CD14-positive monocyte (primary cell): ENCODE results near the gene AGFG1. TPM values are rescaled to one million over a fixed set of nuclear protein-coding genes. Genes with fewer than 3 reads are reported as not detected.

Source experiments
- DNase-seq, 3 donors: peaks; one replicate each; pipeline ENCODE4 v3.0.0-alpha.2; 2011 to 2022
- H2AFZ ChIP-seq: 2 replicates; pipeline ENCODE4 v1.6.0; 2012; ENCODE audit warnings: mild to moderate bottlenecking, low read depth, low read length, inconsistent platforms; ENCODE audit not compliant: insufficient read depth, poor library complexity, severe bottlenecking
- H3K27ac ChIP-seq, 2 donors: 1 replicate in 1 of 2; 2 replicates in 1 of 2; pipeline ENCODE4 v1.5.1; 2012 to 2013; ENCODE audit warnings: low read length in 2 of 2, control low read depth in 1 of 2, inconsistent platforms in 1 of 2, low read depth in 1 of 2, mild to moderate bottlenecking in 1 of 2
- H3K27me3 ChIP-seq, 2 donors: one replicate each; pipeline versions ENCODE4 v1.6.0 to v1.6.1; 2011 to 2013; ENCODE audit warnings: low read length in 2 of 2; ENCODE audit not compliant: control insufficient read depth in 2 of 2, insufficient read depth in 2 of 2
- H3K36me3 ChIP-seq, 2 donors: replicated peaks in 1 of 2; 1 replicate in 1 of 2; 2 replicates in 1 of 2; pipeline versions ENCODE4 v1.5.1 to v1.6.1; 2012 to 2013; ENCODE audit warnings: low read length in 2 of 2, control low read depth in 1 of 2, inconsistent platforms in 1 of 2, mild to moderate bottlenecking in 1 of 2; ENCODE audit not compliant: insufficient read depth in 2 of 2, control insufficient read depth in 1 of 2
- H3K4me1 ChIP-seq, 2 donors: 1 replicate in 1 of 2; 2 replicates in 1 of 2; pipeline versions ENCODE4 v1.5.1 to v1.6.1; 2012 to 2013; ENCODE audit warnings: low read length in 2 of 2, control low read depth in 1 of 2, inconsistent platforms in 1 of 2, mild to moderate bottlenecking in 1 of 2, moderate library complexity in 1 of 2; ENCODE audit not compliant: insufficient read depth in 2 of 2, control insufficient read depth in 1 of 2
- H3K4me2 ChIP-seq: replicated peaks from 2 replicates; pipeline ENCODE3; 2012; ENCODE audit warnings: low read length, moderate library complexity, mild to moderate bottlenecking; ENCODE audit not compliant: poor library complexity, severe bottlenecking; ENCODE audit errors: extremely low read depth
- H3K4me3 ChIP-seq, 3 experiments: fragments of 200-600 bp in 1 of 3; sonication (generic) in 1 of 3; replicated peaks in 1 of 3; 1 replicate in 2 of 3; 2 replicates in 1 of 3; pipeline ENCODE4 v1.5.1; 2011 to 2013; ENCODE audit warnings: low read length in 3 of 3, mild to moderate bottlenecking in 3 of 3, control low read depth in 2 of 3, low read depth in 2 of 3, inconsistent platforms in 1 of 3, moderate library complexity in 1 of 3
- H3K79me2 ChIP-seq: 2 replicates; pipeline ENCODE4 v1.6.0; 2012; ENCODE audit warnings: mild to moderate bottlenecking, control low read depth, inconsistent platforms, low read length, moderate library complexity; ENCODE audit not compliant: insufficient read depth
- H3K9ac ChIP-seq: 2 replicates; pipeline ENCODE4 v1.6.0; 2017; ENCODE audit warnings: low read length, mild to moderate bottlenecking; ENCODE audit not compliant: insufficient read depth, poor library complexity, severe bottlenecking
- H3K9me3 ChIP-seq, 2 donors: replicated peaks in 1 of 2; 1 replicate in 1 of 2; 2 replicates in 1 of 2; pipeline versions ENCODE4 v1.5.1 to v1.6.1; 2012 to 2013; ENCODE audit warnings: low read length in 2 of 2, control low read depth in 1 of 2; ENCODE audit not compliant: control insufficient read depth in 1 of 2, insufficient read depth in 1 of 2
- H4K20me1 ChIP-seq: 2 replicates; pipeline ENCODE4 v1.6.0; 2012; ENCODE audit warnings: mild to moderate bottlenecking, low read length, control low read depth, moderate library complexity; ENCODE audit not compliant: insufficient read depth
- H3K27ac Mint-ChIP-seq, 7 donors: one replicate each; pipeline ENCODE4 v1.8.0; 2020; ENCODE audit warnings: mild to moderate bottlenecking in 7 of 7, mixed read lengths in 7 of 7, moderate library complexity in 6 of 7, inconsistent platforms in 2 of 7
- H3K27me3 Mint-ChIP-seq, 3 donors: one replicate each; pipeline ENCODE4 v1.8.0; 2021 to 2022; ENCODE audit warnings: low read depth in 3 of 3, mild to moderate bottlenecking in 3 of 3, mixed read lengths in 3 of 3, moderate library complexity in 3 of 3, inconsistent platforms in 1 of 3
- H3K36me3 Mint-ChIP-seq, 2 donors: one replicate each; pipeline ENCODE4 v1.8.0; 2020; ENCODE audit warnings: mixed read lengths in 2 of 2, inconsistent platforms in 1 of 2, mild to moderate bottlenecking in 1 of 2
- H3K4me1 Mint-ChIP-seq: one replicate; pipeline ENCODE4 v1.8.0; 2020; ENCODE audit warnings: mild to moderate bottlenecking, mixed read lengths
- H3K4me3 Mint-ChIP-seq, 2 donors: one replicate each; pipeline ENCODE4 v1.8.0; 2020; ENCODE audit warnings: mild to moderate bottlenecking in 2 of 2, mixed read lengths in 2 of 2, moderate library complexity in 1 of 2
- H3K9me3 Mint-ChIP-seq, 7 donors: one replicate each; pipeline ENCODE4 v1.8.0; 2020 to 2022; ENCODE audit warnings: mixed read lengths in 7 of 7, mild to moderate bottlenecking in 6 of 7, moderate library complexity in 6 of 7, inconsistent platforms in 2 of 7
- CTCF ChIP-seq: fragments of 200-600 bp; IDR thresholded peaks from one replicate; pipeline ENCODE4 v1.8.0; 2022; ENCODE audit warnings: antibody characterized with exemption, mild to moderate bottlenecking
- WGBS: methylation state at CpG from one replicate; pipeline ENCODE4 v1.1.5; 2013; ENCODE audit warnings: missing lambda C conversion rate; ENCODE audit not compliant: insufficient coverage; 5-methylcytosine and 5-hydroxymethylcytosine counted together
- intact Hi-C, 2 donors: fragments of 100-400 bp; cut with micrococcal nuclease; formaldehyde crosslinking; loops; one replicate each; pipeline versions ENCODE4 v1.15.0 to v1.15.1; 2023
- polyA plus RNA-seq, 3 donors: library from polyadenylated mRNA; depleted of rRNA in 1 of 3; unstranded in 2 of 3; stranded (reverse) in 1 of 3; fragments of 300-500 nt in 2 of 3; fragments of >200 nt in 1 of 3; fragmentation: Illumina TruSeq in 2 of 3; gene quantifications; 1 replicate in 2 of 3; 2 replicates in 1 of 3; pipeline ENCODE4 v1.2.3, GENCODE V29; 2012 to 2021

The AGFG1 gene
- polyA plus RNA-seq, 3 donors: 17.3 to 76.1 (median 56.9) TPM

- DNase-seq: no peak
- Mint-ChIP-seq H3K36me3 (no peaks in the 10 kb centered on the region), H3K27ac (no peak overlapping the region), H3K4me1 (no peaks in the 10 kb centered on the region), H3K9me3 (peaks cover 0 to 2% (median 0%) of the 10 kb centered on the region in 7 donors), H3K4me3 (no peak overlapping the region), H3K27me3 (peaks cover 16 to 24% (median 17%) of the 10 kb centered on the region in 3 donors)
- no peak overlapping the region for H3K27ac ChIP-seq
- H3K4me3 ChIP-seq: no peak overlapping the region
- H3K9ac ChIP-seq: no peak overlapping the region
- H3K36me3 ChIP-seq: no peaks in the 10 kb centered on the region
- no peaks in the 10 kb centered on the region for H4K20me1 ChIP-seq
- no peaks in the 10 kb centered on the region for H3K79me2 ChIP-seq
- intact Hi-C loops: no loop called here
- no peaks in the 10 kb centered on the region for H3K9me3 ChIP-seq
- no CpG with 5 or more reads among the region's 4 CpGs for WGBS
- no peaks in the 10 kb centered on the region for H3K4me1 ChIP-seq
- no peak overlapping the region for H3K4me2 ChIP-seq
- TF ChIP-seq CTCF: no peak
- H2AFZ ChIP-seq: no peak overlapping the region
- H3K27me3 ChIP-seq: peaks cover 0 to 16% of the 10 kb centered on the region in 2 donors
Measured at GRCh38 chr2:227595797-227596196, 123.8 kb downstream of the AGFG1 start.

DNA sequence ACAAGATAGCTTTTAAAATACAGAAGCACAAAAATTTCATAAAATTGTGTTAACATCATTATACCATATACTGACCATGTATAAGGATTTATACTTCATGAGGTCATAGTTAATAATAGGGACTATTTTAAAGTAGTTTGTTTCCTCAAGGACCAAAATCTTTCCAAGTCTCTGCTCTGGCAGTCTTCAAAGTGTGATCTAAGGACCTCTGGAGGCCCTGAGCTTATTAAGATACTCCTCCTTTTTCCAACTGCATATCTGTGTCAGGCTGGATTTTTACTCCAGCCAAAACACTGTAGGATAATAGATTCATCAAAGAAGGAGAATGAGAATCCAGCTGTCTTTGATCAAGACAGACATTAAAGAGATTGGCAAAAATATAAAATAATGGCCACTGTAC lies 125.1 kb downstream of the AGFG1 start:
- Histone ChIP-seq H3K79me2 (no peaks in the 10 kb centered on the region), H2AFZ (no peak overlapping the region), H3K4me1 (no peaks in the 10 kb centered on the region), H3K27ac (no peak overlapping the region), H3K9ac (no peak overlapping the region), H3K4me2 (no peak overlapping the region), H3K36me3 (no peaks in the 10 kb centered on the region), H3K9me3 (no peaks in the 10 kb centered on the region), H3K4me3 (no peak overlapping the region), H4K20me1 (no peaks in the 10 kb centered on the region), H3K27me3 (peaks cover 0 to 16% of the 10 kb centered on the region in 2 donors)
- TF ChIP-seq CTCF: no peak
- Mint-ChIP-seq H3K36me3 (no peaks in the 10 kb centered on the region), H3K4me1 (no peaks in the 10 kb centered on the region), H3K27ac (no peak overlapping the region), H3K9me3 (peaks cover 0 to 2% (median 0%) of the 10 kb centered on the region in 7 donors), H3K4me3 (no peak overlapping the region), H3K27me3 (peaks cover 16 to 29% (median 18%) of the 10 kb centered on the region in 3 donors)
- intact Hi-C loops: no loop called here
- DNase-seq: no peak
